ENCODE measurements around the gene PPP2R5C. TPM values are rescaled to one million over a fixed set of nuclear protein-coding genes. Genes with fewer than 3 reads are reported as not detected.

The PPP2R5C gene
- total and polyA plus RNA-seq, 2 donors (not counting 3 experiments of a cell fraction or from before 2014, with no cell fraction given) = 42.6 to 83.6 TPM

DNA sequence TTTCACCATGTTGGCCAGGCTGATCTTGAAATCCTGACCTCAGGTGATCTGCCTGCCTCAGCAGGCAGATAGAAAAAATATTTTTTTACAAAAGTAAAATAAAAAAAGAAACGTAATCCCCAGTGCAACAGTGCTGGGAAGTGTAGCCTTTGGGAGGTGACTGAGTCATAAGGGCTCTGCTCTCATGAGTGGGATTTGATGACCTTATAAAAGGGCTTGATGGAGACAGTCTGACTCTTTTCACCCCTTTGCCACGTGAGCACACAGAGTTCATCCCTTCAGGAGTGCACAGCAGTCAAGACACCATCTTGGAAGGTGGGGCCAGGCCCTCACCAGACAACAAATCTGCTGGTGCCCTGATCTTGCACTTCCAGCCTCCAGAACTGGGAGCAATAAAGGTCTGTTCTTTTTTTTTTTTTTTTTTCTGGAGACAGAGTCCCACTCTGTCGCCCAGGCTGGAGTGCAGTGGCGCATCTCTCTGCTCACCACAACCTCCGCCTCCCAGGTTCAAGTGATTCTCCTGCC is 178.2 kb downstream of the PPP2R5C start:
- intact Hi-C loops (cut with micrococcal nuclease) = no loop called here
- peaks cover 3% of the 10 kb centered on the region in 2 experiments for H3K27me3 ChIP-seq (ENCODE audit: control insufficient read depth in 2 of 2, insufficient read depth in 2 of 2, low read length in 2 of 2)
- CTCF ChIA-PET = interaction anchor here (1.5 kb wide), 1 partner anchor 169 kb away, joined by 3 read pairs; no protein-coding TSS in a partner anchor

More for the DNA sequence above, 178.2 kb downstream of the PPP2R5C start:
- Histone ChIP-seq H3K27ac (ENCODE audit: insufficient read depth, low read depth, low read length) (no peak overlapping the region), H3K4me2 (ENCODE audit: insufficient read depth, low read length) (no peak overlapping the region), H3K4me1 (ENCODE audit: control insufficient read depth, extremely low read depth, insufficient read depth, low read length) (no peaks in the 10 kb centered on the region), H3K79me2 (ENCODE audit: control insufficient read depth, insufficient read depth, low read length) (no peaks in the 10 kb centered on the region), H2AFZ (ENCODE audit: low read depth, low read length) (no peak overlapping the region), H3K36me3 (ENCODE audit: control insufficient read depth in 2 of 2, extremely low read depth in 1 of 2, insufficient read depth in 2 of 2, low read length in 2 of 2) (no peaks in the 10 kb centered on the region), H3K9me1 (replicated peaks; ENCODE audit: control insufficient read depth, extremely low read depth, insufficient read depth, low read length) (no peaks in the 10 kb centered on the region), H3K9ac (replicated peaks; ENCODE audit: extremely low read depth, insufficient read depth, low read length) (no peak overlapping the region), H3K4me3 (replicated peaks in 1 of 3; ENCODE audit: insufficient read depth in 1 of 3, low read depth in 1 of 3, low read length in 3 of 3) (no peak overlapping the region), H3K9me3 (replicated peaks; ENCODE audit: control insufficient read depth, insufficient read depth, low read length) (no peaks in the 10 kb centered on the region), H4K20me1 (replicated peaks; ENCODE audit: control insufficient read depth, extremely low read depth, insufficient read depth, low read length) (no peaks in the 10 kb centered on the region)
- POLR2A ChIA-PET = no interaction called here
- BruUV-seq (replicated peaks) = no TSS peak
- DNase-seq (ENCODE audit: low read depth, low spot score) (no peak), FAIRE-seq (no peak)
- TF ChIP-seq JUN (IDR thresholded peaks at IDR 0.05; ENCODE audit: borderline replicate concordance, insufficient read depth, insufficient read length, low read depth) (no peak), GATA2 (IDR thresholded peaks at IDR 0.05; ENCODE audit: insufficient read depth, insufficient read length, low read depth, low read length) (no peak), MYC (IDR thresholded peaks at IDR 0.05; ENCODE audit: low read depth, low read length) (no peak), POLR2AphosphoS5 (IDR thresholded peaks at IDR 0.05; ENCODE audit: insufficient read depth, low read depth, low read length) (no peak), FOS (IDR thresholded peaks at IDR 0.05; ENCODE audit: borderline replicate concordance, insufficient read depth, low read length) (no peak), EZH2 (IDR thresholded peaks at IDR 0.05; ENCODE audit: borderline replicate concordance, low read depth, low read length, severe bottlenecking) (no peak), POLR2A (IDR thresholded peaks at IDR 0.05; ENCODE audit: low read depth, low read length) (no peak)
- TF ChIP-seq, protein P1, sequence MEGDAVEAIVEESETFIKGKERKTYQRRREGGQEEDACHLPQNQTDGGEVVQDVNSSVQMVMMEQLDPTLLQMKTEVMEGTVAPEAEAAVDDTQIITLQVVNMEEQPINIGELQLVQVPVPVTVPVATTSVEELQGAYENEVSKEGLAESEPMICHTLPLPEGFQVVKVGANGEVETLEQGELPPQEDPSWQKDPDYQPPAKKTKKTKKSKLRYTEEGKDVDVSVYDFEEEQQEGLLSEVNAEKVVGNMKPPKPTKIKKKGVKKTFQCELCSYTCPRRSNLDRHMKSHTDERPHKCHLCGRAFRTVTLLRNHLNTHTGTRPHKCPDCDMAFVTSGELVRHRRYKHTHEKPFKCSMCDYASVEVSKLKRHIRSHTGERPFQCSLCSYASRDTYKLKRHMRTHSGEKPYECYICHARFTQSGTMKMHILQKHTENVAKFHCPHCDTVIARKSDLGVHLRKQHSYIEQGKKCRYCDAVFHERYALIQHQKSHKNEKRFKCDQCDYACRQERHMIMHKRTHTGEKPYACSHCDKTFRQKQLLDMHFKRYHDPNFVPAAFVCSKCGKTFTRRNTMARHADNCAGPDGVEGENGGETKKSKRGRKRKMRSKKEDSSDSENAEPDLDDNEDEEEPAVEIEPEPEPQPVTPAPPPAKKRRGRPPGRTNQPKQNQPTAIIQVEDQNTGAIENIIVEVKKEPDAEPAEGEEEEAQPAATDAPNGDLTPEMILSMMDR (IDR thresholded peaks at IDR 0.05; ENCODE audit: extremely low read depth in 1 of 2, insufficient read depth in 1 of 2, low read depth in 1 of 2, low read length in 2 of 2) = no peak
- TF ChIP-seq, protein P2, sequence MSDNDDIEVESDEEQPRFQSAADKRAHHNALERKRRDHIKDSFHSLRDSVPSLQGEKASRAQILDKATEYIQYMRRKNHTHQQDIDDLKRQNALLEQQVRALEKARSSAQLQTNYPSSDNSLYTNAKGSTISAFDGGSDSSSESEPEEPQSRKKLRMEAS (IDR thresholded peaks at IDR 0.05; ENCODE audit: insufficient read depth, insufficient read length) = no peak
- dilution Hi-C loops (cut with MboI; ENCODE audit: extremely low pct_ligation_motif_present, low sequenced_read_pairs) = no loop called here
